ENCODE results near the gene RFC5.
"Not testable (repeated sequence)": the region's sequence is repeated elsewhere in the genome, so short reads cannot be mapped to it uniquely, and the experiment has no call there.

Gene RFC5

GRCh38 chr12:118052324-118053070 is 36.0 kb downstream of the RFC5 start:
- DNase-seq (ENCODE audit: low spot score): no peak

- no peak for DNase-seq (ENCODE audit: low spot score)
Observed at GRCh38 chr12:118053071-118053985, 36.8 kb downstream of the RFC5 start.

- peak; percentile 59 for DNase-seq (ENCODE audit: low spot score)
Observed at GRCh38 chr12:118055144-118055557, 38.6 kb downstream of the RFC5 start.

- DNase-seq (ENCODE audit: low spot score): no peak
Observed at GRCh38 chr12:118055865-118056773, 39.6 kb downstream of the RFC5 start.

- DNase-seq (ENCODE audit: low spot score): no peak
Observed at GRCh38 chr12:118058227-118058626, 41.7 kb downstream of the RFC5 start.

- no peak for DNase-seq (ENCODE audit: low spot score)
Observed at GRCh38 chr12:118058881-118059280, 42.4 kb downstream of the RFC5 start.

GRCh38 chr12:118059341-118060191 is 43.1 kb downstream of the RFC5 start:
- DNase-seq (ENCODE audit: low spot score): no peak

- DNase-seq (ENCODE audit: low spot score): no peak
Observed at GRCh38 chr12:118060301-118061010, 44.0 kb downstream of the RFC5 start.

- peak; percentile 83 for DNase-seq (ENCODE audit: low spot score)
Observed at GRCh38 chr12:118061011-118061872, 44.7 kb downstream of the RFC5 start, which contains the start of gene WSB2. TSS of gene WSB2 (minus strand) at chr12:118061179. CDS start at chr12:118061048, 131 bp downstream.

GRCh38 chr12:118061873-118062843 is 45.7 kb downstream of the RFC5 start:
- DNase-seq (ENCODE audit: low spot score): peak; percentile 45

- DNase-seq (ENCODE audit: low spot score): no peak
Observed at GRCh38 chr12:118063576-118064391, 47.3 kb downstream of the RFC5 start.

GRCh38 chr12:118064608-118065007 is 48.1 kb downstream of the RFC5 start:
- DNase-seq (ENCODE audit: low spot score): no peak

GRCh38 chr12:118065380-118065779 is 48.9 kb downstream of the RFC5 start:
- DNase-seq (ENCODE audit: low spot score): no peak

- DNase-seq (ENCODE audit: low spot score): no peak
Observed at GRCh38 chr12:118068445-118068844, 51.9 kb downstream of the RFC5 start.

- no peak for DNase-seq (ENCODE audit: low spot score)
Observed at GRCh38 chr12:118070650-118071049, 54.1 kb downstream of the RFC5 start.

- no peak for DNase-seq (ENCODE audit: low spot score)
Observed at GRCh38 chr12:118073768-118074167, 57.3 kb downstream of the RFC5 start.

- not testable (repeated sequence) for DNase-seq (ENCODE audit: low spot score)
Observed at GRCh38 chr12:118081521-118081920, 65.0 kb downstream of the RFC5 start.

All from D341Med (cell line).